Measurements from ENCODE around the gene ARL14.

The ARL14 gene

GRCh38 chr3:160676547-160677303 is at the start of gene ARL14:
TSS of gene ARL14 (plus strand) at chr3:160677160. CDS start at chr3:160677347, 187 bp downstream.
- DNase-seq, result no peak

GRCh38 chr3:160629491-160629890 is 47.5 kb upstream of the ARL14 start:
- DNase-seq, result no peak

- DNase-seq, result no peak
These were observed 43.4 kb upstream of the ARL14 start for GRCh38 chr3:160633361-160634083.

- no peak for DNase-seq
These were observed 41.7 kb upstream of the ARL14 start for GRCh38 chr3:160635213-160635612.

- no peak for DNase-seq
These were observed 39.9 kb upstream of the ARL14 start for GRCh38 chr3:160637086-160637485.

GRCh38 chr3:160638184-160638583 is 38.8 kb upstream of the ARL14 start:
- DNase-seq, result no peak

- DNase-seq, result no peak
These were observed 35.2 kb upstream of the ARL14 start for GRCh38 chr3:160641665-160642309.

GRCh38 chr3:160643994-160644393 is 33.0 kb upstream of the ARL14 start:
- DNase-seq, result no peak

- no peak for DNase-seq
These were observed 32.5 kb upstream of the ARL14 start for GRCh38 chr3:160644491-160644890.

GRCh38 chr3:160648701-160649100 is 28.3 kb upstream of the ARL14 start:
- DNase-seq, result no peak

GRCh38 chr3:160649596-160649995 is 27.4 kb upstream of the ARL14 start:
- DNase-seq, result no peak

- no peak for DNase-seq
These were observed 23.4 kb upstream of the ARL14 start for GRCh38 chr3:160653512-160653911.

GRCh38 chr3:160660902-160661301 is 16.1 kb upstream of the ARL14 start:
- DNase-seq, result no peak

- DNase-seq, result no peak
These were observed 15.3 kb upstream of the ARL14 start for GRCh38 chr3:160661660-160662059.

- no peak for DNase-seq
These were observed 11.7 kb upstream of the ARL14 start for GRCh38 chr3:160665231-160665630.

GRCh38 chr3:160665784-160666526 is 11.0 kb upstream of the ARL14 start:
- no peak for DNase-seq

GRCh38 chr3:160667452-160667851 is 9.5 kb upstream of the ARL14 start:
- no peak for DNase-seq

GRCh38 chr3:160668454-160668853 is 8.5 kb upstream of the ARL14 start:
- DNase-seq, result no peak

- DNase-seq, result no peak
These were observed 5.7 kb upstream of the ARL14 start for GRCh38 chr3:160671231-160671630.

GRCh38 chr3:160671995-160672394 is 5.0 kb upstream of the ARL14 start:
- no peak for DNase-seq

GRCh38 chr3:160673188-160673587 is 3.8 kb upstream of the ARL14 start:
- no peak for DNase-seq

- DNase-seq, result no peak
These were observed 1.3 kb upstream of the ARL14 start for GRCh38 chr3:160675566-160676124.

GRCh38 chr3:160677459-160677881 is 510 bp downstream of the ARL14 start:
- DNase-seq, result no peak

Measured in cortex of kidney (tissue), 1 donor.